ENCODE data around the gene UCN3. TPM values are rescaled to one million over a fixed set of nuclear protein-coding genes. Genes with fewer than 3 reads are reported as not detected.

The UCN3 gene
- total and polyA plus RNA-seq, 2 of the 4 experiments (the other 2 are of a cell fraction): not detected

DNA sequence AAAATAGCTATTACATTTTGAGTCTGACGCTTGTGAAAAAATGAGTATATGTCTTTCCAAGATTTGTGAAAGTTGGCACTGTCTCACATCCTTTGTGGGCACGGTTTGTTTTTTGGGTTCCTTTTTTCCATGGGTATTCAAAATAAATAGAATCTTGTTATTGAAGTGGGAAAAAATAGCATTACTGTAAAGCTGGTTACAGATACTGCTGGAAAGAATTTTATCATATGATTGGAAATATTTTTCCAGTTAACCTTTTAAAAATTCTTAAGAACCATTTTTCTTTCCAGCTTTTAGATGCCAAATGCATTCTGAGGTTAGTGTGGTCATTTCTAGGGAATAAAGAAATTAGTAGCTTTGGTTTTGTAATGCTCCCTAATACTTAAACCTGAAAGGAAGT, 59.0 kb downstream of the UCN3 start:
- Histone ChIP-seq H3K9me3 (ENCODE audit: control insufficient read depth, insufficient read depth, low read length) (no peaks in the 10 kb centered on the region), H3K14ac (replicated peaks; ENCODE audit: low read depth, low read length) (no peak overlapping the region), H3K4ac (ENCODE audit: low read depth, low read length) (no peak overlapping the region), H3K4me3 (ENCODE audit: insufficient read depth, low read depth, low read length) (no peak overlapping the region), H4K20me1 (ENCODE audit: insufficient read depth, low read length) (no peaks in the 10 kb centered on the region), H4K8ac (ENCODE audit: low read depth in 2 of 2, low read length in 2 of 2) (no peak overlapping the region), H3K9me1 (ENCODE audit: insufficient read depth, low read length) (no peaks in the 10 kb centered on the region), H4K91ac (ENCODE audit: insufficient read depth, low read depth, low read length) (no peak overlapping the region), H3K18ac (ENCODE audit: low read depth, low read length) (no peak overlapping the region), H2AFZ (replicated peaks; ENCODE audit: low read length, poor library complexity) (no peak overlapping the region), H4K5ac (ENCODE audit: low read depth, low read length) (no peak overlapping the region), H3K79me1 (ENCODE audit: low read depth in 1 of 2, low read length in 2 of 2) (peaks cover 24 to 36% of the 10 kb centered on the region in 2 experiments; a peak in 3 of 4 replicates), H2AK9ac (replicated peaks; ENCODE audit: low read depth, low read length, poor library complexity) (no peak overlapping the region), H3K36me3 (ENCODE audit: control insufficient read depth, insufficient read depth, low read length) (no peaks in the 10 kb centered on the region), H2AK5ac (ENCODE audit: low read depth, low read length) (no peak overlapping the region), H2BK20ac (ENCODE audit: low read depth, low read length) (no peak overlapping the region), H3K23ac (ENCODE audit: low read depth, low read length) (no peak overlapping the region), H2BK120ac (ENCODE audit: low read depth, low read length) (no peak overlapping the region), H2BK5ac (ENCODE audit: low read depth, low read length, poor library complexity, severe bottlenecking) (no peak overlapping the region), H3K9ac (ENCODE audit: low read depth, low read length) (no peak overlapping the region), H3K27me3 (ENCODE audit: control insufficient read depth, insufficient read depth, low read length) (no peaks in the 10 kb centered on the region), H2BK15ac (ENCODE audit: low read depth, low read length) (no peak overlapping the region), H3K4me2 (ENCODE audit: low read depth, low read length) (no peak overlapping the region), H3K56ac (ENCODE audit: extremely low read depth, insufficient read depth, low read length) (no peak overlapping the region), H3K27ac (ENCODE audit: insufficient read depth, low read length) (no peak overlapping the region), H3K4me1 (ENCODE audit: control insufficient read depth, insufficient read depth, low read length) (peaks cover 2% of the 10 kb centered on the region)
- no peak for ATAC-seq (ENCODE audit: low read depth)
- WGBS, 2 experiments (ENCODE audit: extremely low coverage in 2 of 2, insufficient read length in 1 of 2): no CpG with 5 or more reads among the region's 2 CpGs
- ChIA-PET CTCF (interaction anchor here (0.8 to 1.1 kb wide), 2 partner anchors 10 to 19 kb away, joined by 3 read pairs; no protein-coding TSS in a partner anchor), POLR2A (ENCODE audit: unreplicated experiment) (interaction anchor here (0.5 kb wide), 1 partner anchor 25 kb away, joined by 6 read pairs; no protein-coding TSS in a partner anchor)
- in situ Hi-C loops (cut with MboI; ENCODE audit: low sequenced_read_pairs) (no loop called here), intact Hi-C loops (cut with micrococcal nuclease) (no loop called here), dilution Hi-C loops (cut with HindIII; ENCODE audit: low sequenced_read_pairs, unreplicated experiment) (no loop called here)
- no peak for TF ChIP-seq CHD1 (IDR thresholded peaks at IDR 0.05; ENCODE audit: low read depth, low read length)
- no peak for TF ChIP-seq RAD21 (IDR thresholded peaks at IDR 0.05; ENCODE audit: low read length)
- no peak for TF ChIP-seq CEBPB (IDR thresholded peaks at IDR 0.05; ENCODE audit: low read depth, low read length)
- no peak for TF ChIP-seq POLR2A (IDR thresholded peaks at IDR 0.05; ENCODE audit: low read depth, low read length)
- TF ChIP-seq BHLHE40 (IDR thresholded peaks at IDR 0.05; ENCODE audit: low read depth, low read length): no peak
- no peak for TF ChIP-seq RFX5 (IDR thresholded peaks at IDR 0.05; ENCODE audit: low read depth, low read length)
- TF ChIP-seq MAZ (IDR thresholded peaks at IDR 0.05; ENCODE audit: borderline replicate concordance, low read depth, low read length): no peak
- TF ChIP-seq, protein P1, sequence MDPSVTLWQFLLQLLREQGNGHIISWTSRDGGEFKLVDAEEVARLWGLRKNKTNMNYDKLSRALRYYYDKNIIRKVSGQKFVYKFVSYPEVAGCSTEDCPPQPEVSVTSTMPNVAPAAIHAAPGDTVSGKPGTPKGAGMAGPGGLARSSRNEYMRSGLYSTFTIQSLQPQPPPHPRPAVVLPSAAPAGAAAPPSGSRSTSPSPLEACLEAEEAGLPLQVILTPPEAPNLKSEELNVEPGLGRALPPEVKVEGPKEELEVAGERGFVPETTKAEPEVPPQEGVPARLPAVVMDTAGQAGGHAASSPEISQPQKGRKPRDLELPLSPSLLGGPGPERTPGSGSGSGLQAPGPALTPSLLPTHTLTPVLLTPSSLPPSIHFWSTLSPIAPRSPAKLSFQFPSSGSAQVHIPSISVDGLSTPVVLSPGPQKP (IDR thresholded peaks at IDR 0.05; ENCODE audit: borderline replicate concordance, low read depth, low read length): no peak
- TF ChIP-seq RCOR1 (IDR thresholded peaks at IDR 0.05; ENCODE audit: insufficient replicate concordance, low read length): no peak
- TF ChIP-seq NFE2L2 (IDR thresholded peaks at IDR 0.05; ENCODE audit: low read depth, low read length): no peak
- no peak for TF ChIP-seq MXI1 (IDR thresholded peaks at IDR 0.05; ENCODE audit: borderline replicate concordance, low read depth, low read length)
- no peak for TF ChIP-seq SMC3 (IDR thresholded peaks at IDR 0.05; ENCODE audit: low read depth, low read length)
- TF ChIP-seq, protein P2, sequence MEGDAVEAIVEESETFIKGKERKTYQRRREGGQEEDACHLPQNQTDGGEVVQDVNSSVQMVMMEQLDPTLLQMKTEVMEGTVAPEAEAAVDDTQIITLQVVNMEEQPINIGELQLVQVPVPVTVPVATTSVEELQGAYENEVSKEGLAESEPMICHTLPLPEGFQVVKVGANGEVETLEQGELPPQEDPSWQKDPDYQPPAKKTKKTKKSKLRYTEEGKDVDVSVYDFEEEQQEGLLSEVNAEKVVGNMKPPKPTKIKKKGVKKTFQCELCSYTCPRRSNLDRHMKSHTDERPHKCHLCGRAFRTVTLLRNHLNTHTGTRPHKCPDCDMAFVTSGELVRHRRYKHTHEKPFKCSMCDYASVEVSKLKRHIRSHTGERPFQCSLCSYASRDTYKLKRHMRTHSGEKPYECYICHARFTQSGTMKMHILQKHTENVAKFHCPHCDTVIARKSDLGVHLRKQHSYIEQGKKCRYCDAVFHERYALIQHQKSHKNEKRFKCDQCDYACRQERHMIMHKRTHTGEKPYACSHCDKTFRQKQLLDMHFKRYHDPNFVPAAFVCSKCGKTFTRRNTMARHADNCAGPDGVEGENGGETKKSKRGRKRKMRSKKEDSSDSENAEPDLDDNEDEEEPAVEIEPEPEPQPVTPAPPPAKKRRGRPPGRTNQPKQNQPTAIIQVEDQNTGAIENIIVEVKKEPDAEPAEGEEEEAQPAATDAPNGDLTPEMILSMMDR (conservative IDR thresholded peaks at IDR 0.05; ENCODE audit: low read depth, low read length): no peak
- DNase-seq: no peak
- no TSS peak for BruUV-seq (replicated peaks)
